DMS153 (cell line): ENCODE results near the gene ABCA7.

Experiments
- DNase-seq: peaks from one replicate; lab custom pipeline; 2025; lab: John Stamatoyannopoulos, UW

Gene ABCA7

GRCh38 chr19:1039646-1040475 is at the start of gene ABCA7:
TSS of gene ABCA7 (plus strand) at chr19:1040107. CDS start at chr19:1041362, 1,255 bp downstream.
- peak; percentile 91 for DNase-seq

GRCh38 chr19:990119-990571 is 49.8 kb upstream of the ABCA7 start:
- no peak for DNase-seq

- DNase-seq: no peak
Observed at GRCh38 chr19:990746-991145, 49.2 kb upstream of the ABCA7 start.

- DNase-seq: no peak
Observed at GRCh38 chr19:991174-991931, 48.6 kb upstream of the ABCA7 start.

- DNase-seq: no peak
Observed at GRCh38 chr19:991932-992669, 47.8 kb upstream of the ABCA7 start.

- DNase-seq: no peak
Observed at GRCh38 chr19:992670-993055, 47.2 kb upstream of the ABCA7 start.

GRCh38 chr19:993361-993830 is 46.5 kb upstream of the ABCA7 start:
- no peak for DNase-seq

- DNase-seq: no peak
Observed at GRCh38 chr19:993831-994393, 46.0 kb upstream of the ABCA7 start.

GRCh38 chr19:994516-994915 is 45.4 kb upstream of the ABCA7 start:
- no peak for DNase-seq

GRCh38 chr19:995051-995827 is 44.7 kb upstream of the ABCA7 start:
- DNase-seq: no peak

GRCh38 chr19:996051-996838 is 43.7 kb upstream of the ABCA7 start:
- no peak for DNase-seq

GRCh38 chr19:998064-998463 is 41.8 kb upstream of the ABCA7 start:
- no peak for DNase-seq

- no peak for DNase-seq
Observed at GRCh38 chr19:999379-999719, 40.6 kb upstream of the ABCA7 start.

- DNase-seq: no peak
Observed at GRCh38 chr19:1000095-1000494, 39.8 kb upstream of the ABCA7 start, which contains the start of gene GRIN3B. TSS of gene GRIN3B (plus strand) at chr19:1000419. CDS start at chr19:1000438, 19 bp downstream.

GRCh38 chr19:1000591-1001537 is 39.0 kb upstream of the ABCA7 start:
- DNase-seq: no peak

- DNase-seq: no peak
Observed at GRCh38 chr19:1001538-1002166, 38.3 kb upstream of the ABCA7 start.

GRCh38 chr19:1002600-1002999 is 37.3 kb upstream of the ABCA7 start:
- no peak for DNase-seq

- DNase-seq: no peak
Observed at GRCh38 chr19:1003283-1003682, 36.6 kb upstream of the ABCA7 start.
